ENCODE data around the gene CLSTN3. TPM values are rescaled to one million over a fixed set of nuclear protein-coding genes. Genes with fewer than 3 reads are reported as not detected.

CLSTN3 gene
- polyA plus RNA-seq, 2 of the 4 experiments (the other 2 are of a cell fraction): 17.4 to 24.9 TPM

GRCh38 chr12:7096979-7097378 is 33.2 kb upstream of the CLSTN3 start:
- Histone ChIP-seq H3K4me1 (peaks cover 18% of the 10 kb centered on the region; the same call in 2 of the 3 replicates), H3K27ac (no peak overlapping the region), H3K4me2 (no peak overlapping the region), H3K4me3 (no peak overlapping the region), H3K9me3 (no peaks in the 10 kb centered on the region)
- ATAC-seq (no peak), FAIRE-seq (no peak), DNase-seq (ENCODE audit: low read depth in 1 of 2, low spot score in 1 of 2) (no peak)
- WGBS (ENCODE audit: missing lambda C conversion rate): 88% methylated on average over 19 of the region's 19 CpGs
- POLR2A ChIA-PET: interaction anchor here (2.2 kb wide), 1 partner anchor 12 kb away, joined by 16 read pairs; the partner anchor contains the start of gene C1RL
- TF ChIP-seq NFE2L2 (conservative IDR thresholded peaks at IDR 0.05; ENCODE audit: low read length) (no peak), EHF (CRISPR knock-in tag; IDR thresholded peaks at IDR 0.05) (no peak), HOXB13 (CRISPR knock-in tag; IDR thresholded peaks at IDR 0.05; ENCODE audit: low read depth) (no peak), HOXA7 (CRISPR knock-in tag; IDR thresholded peaks at IDR 0.05) (no peak), RFX5 (IDR thresholded peaks at IDR 0.05) (no peak)
- CTCF ChIA-PET: interaction anchor here (0.7 to 13.4 kb wide), 7 partner anchors 13 to 150 kb away, joined by 3 to 197 read pairs (median 5); partner anchors contain the start of genes C1RL and C1S

DNA sequence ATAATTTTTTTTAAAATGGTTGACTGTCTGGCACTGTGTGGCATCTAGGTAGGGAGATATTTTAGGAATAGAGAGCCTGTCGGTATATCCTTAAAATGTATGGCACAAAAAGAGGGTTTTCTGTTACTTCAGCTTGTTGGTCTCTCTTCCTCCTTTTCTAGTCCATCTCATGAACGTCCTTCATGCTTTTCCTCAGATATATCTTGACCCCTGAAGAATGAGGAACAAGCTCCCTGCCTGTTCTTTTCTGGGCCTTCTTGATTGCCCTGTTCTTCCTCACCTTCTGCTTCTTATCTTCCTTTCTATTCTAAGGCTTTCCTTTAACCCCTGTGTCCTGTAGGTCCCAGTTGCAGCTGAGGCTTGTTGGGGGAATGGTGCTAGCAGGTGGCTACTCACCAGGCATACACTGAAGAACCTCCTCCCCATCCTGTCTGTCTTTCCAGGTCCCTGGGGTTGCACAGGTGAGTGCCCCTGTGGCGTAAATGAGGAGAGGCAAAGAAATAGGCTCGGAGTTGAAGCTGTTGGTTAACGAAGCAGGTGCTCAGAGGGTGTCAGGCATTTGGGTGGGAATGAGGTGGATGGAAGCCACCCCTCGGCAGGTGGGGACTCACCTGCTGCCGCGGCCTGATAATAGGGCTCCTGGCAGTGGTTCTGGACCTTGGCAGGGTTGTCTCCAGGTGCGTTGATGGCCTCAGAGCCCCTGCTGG is 30.7 kb upstream of the CLSTN3 start:
- no peak for TF ChIP-seq CHD4 (IDR thresholded peaks at IDR 0.05; ENCODE audit: borderline replicate concordance)
- TF ChIP-seq, protein P1, sequence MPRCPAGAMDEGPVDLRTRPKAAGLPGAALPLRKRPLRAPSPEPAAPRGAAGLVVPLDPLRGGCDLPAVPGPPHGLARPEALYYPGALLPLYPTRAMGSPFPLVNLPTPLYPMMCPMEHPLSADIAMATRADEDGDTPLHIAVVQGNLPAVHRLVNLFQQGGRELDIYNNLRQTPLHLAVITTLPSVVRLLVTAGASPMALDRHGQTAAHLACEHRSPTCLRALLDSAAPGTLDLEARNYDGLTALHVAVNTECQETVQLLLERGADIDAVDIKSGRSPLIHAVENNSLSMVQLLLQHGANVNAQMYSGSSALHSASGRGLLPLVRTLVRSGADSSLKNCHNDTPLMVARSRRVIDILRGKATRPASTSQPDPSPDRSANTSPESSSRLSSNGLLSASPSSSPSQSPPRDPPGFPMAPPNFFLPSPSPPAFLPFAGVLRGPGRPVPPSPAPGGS (IDR thresholded peaks at IDR 0.05): no peak
- TF ChIP-seq PHF8 (IDR thresholded peaks at IDR 0.05; ENCODE audit: borderline replicate concordance, low read depth): no peak
- POLR2A ChIA-PET: interaction anchor here (0.7 kb wide), 1 partner anchor 10 kb away, joined by 3 read pairs; the partner anchor contains the start of gene C1RL
- no peak for FAIRE-seq
- no peak for ATAC-seq
- CTCF ChIA-PET: interaction anchor here (1.0 to 2.1 kb wide), 7 partner anchors 9 to 38 kb away, joined by 3 to 9 read pairs (median 6); partner anchors contain the start of genes C1RL and C1S
- no peak for DNase-seq (ENCODE audit: low read depth in 1 of 2, low spot score in 1 of 2)
- peaks cover 13% of the 10 kb centered on the region; the same call in 2 of the 3 replicates for H3K4me1 ChIP-seq
- no peak overlapping the region for H3K27ac ChIP-seq
- no peak overlapping the region for H3K4me3 ChIP-seq
- WGBS (ENCODE audit: missing lambda C conversion rate): 93% methylated on average over 9 of the region's 9 CpGs
- H3K9me3 ChIP-seq: no peaks in the 10 kb centered on the region
- no peak overlapping the region for H3K4me2 ChIP-seq

DNA sequence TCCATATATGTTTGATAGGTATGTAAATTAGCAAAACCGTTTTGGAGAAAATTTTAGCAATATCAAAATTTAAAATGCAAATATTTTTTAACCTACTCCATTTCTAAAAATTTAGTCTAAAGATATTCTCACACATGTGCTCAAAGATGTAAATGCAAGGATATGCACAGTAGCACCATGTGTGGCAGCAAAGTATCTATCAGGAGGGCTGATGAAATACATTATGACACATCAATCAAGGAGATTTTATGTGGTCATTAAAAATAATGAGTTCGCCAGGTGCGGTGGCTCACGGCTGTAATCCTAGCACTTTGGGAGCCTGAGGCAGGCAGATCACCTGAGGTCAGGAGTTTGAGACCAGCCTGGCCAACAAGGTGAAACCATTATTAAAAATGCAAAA is 29.9 kb upstream of the CLSTN3 start:
- ATAC-seq: no peak
- no peak for FAIRE-seq
- no peak overlapping the region for H3K4me3 ChIP-seq
- no peak for TF ChIP-seq HOXA7 (CRISPR knock-in tag; IDR thresholded peaks at IDR 0.05)
- TF ChIP-seq, protein P2, sequence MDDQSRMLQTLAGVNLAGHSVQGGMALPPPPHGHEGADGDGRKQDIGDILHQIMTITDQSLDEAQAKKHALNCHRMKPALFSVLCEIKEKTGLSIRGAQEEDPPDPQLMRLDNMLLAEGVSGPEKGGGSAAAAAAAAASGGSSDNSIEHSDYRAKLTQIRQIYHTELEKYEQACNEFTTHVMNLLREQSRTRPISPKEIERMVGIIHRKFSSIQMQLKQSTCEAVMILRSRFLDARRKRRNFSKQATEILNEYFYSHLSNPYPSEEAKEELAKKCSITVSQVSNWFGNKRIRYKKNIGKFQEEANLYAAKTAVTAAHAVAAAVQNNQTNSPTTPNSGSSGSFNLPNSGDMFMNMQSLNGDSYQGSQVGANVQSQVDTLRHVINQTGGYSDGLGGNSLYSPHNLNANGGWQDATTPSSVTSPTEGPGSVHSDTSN (IDR thresholded peaks at IDR 0.05): no peak
- TF ChIP-seq MAZ (IDR thresholded peaks at IDR 0.05; ENCODE audit: borderline replicate concordance, low read depth, low read length): no peak
- TF ChIP-seq CBX8 (IDR thresholded peaks at IDR 0.05): no peak
- TF ChIP-seq SMC3 (IDR thresholded peaks at IDR 0.05): no peak
- TF ChIP-seq, protein P3, sequence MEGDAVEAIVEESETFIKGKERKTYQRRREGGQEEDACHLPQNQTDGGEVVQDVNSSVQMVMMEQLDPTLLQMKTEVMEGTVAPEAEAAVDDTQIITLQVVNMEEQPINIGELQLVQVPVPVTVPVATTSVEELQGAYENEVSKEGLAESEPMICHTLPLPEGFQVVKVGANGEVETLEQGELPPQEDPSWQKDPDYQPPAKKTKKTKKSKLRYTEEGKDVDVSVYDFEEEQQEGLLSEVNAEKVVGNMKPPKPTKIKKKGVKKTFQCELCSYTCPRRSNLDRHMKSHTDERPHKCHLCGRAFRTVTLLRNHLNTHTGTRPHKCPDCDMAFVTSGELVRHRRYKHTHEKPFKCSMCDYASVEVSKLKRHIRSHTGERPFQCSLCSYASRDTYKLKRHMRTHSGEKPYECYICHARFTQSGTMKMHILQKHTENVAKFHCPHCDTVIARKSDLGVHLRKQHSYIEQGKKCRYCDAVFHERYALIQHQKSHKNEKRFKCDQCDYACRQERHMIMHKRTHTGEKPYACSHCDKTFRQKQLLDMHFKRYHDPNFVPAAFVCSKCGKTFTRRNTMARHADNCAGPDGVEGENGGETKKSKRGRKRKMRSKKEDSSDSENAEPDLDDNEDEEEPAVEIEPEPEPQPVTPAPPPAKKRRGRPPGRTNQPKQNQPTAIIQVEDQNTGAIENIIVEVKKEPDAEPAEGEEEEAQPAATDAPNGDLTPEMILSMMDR (IDR thresholded peaks at IDR 0.05): no peak
- no peak for TF ChIP-seq RFX5 (IDR thresholded peaks at IDR 0.05)
- TF ChIP-seq NPAS2 (CRISPR knock-in tag; IDR thresholded peaks at IDR 0.05; ENCODE audit: borderline replicate concordance): no peak
- H3K4me2 ChIP-seq: no peak overlapping the region
- DNase-seq (ENCODE audit: low read depth in 1 of 2, low spot score in 1 of 2): no peak
- ChIA-PET POLR2A (no interaction called here), CTCF (interaction anchor here (1.0 to 2.1 kb wide), 5 partner anchors 8 to 39 kb away, joined by 4 to 9 read pairs (median 6); partner anchors contain the start of genes C1RL and C1S)
- 82% methylated on average over 4 of the region's 4 CpGs for WGBS (ENCODE audit: missing lambda C conversion rate)
- H3K27ac ChIP-seq: no peak overlapping the region
- H3K4me1 ChIP-seq: peaks cover 13% of the 10 kb centered on the region; the same call in 2 of the 3 replicates
- H3K9me3 ChIP-seq: no peaks in the 10 kb centered on the region
